Adrenal gland (tissue), 19 donors: ENCODE data around the gene EVPL. TPM values are rescaled to one million over a fixed set of nuclear protein-coding genes. Genes with fewer than 3 reads are reported as not detected.

ENCODE experiments used
- DNase-seq, 7 donors: peaks; one replicate each; pipeline ENCODE4 v3.0.0-alpha.2; 2019 to 2020
- H3K27ac ChIP-seq, 5 donors: fragments of 200-600 bp; sonication (generic) in 4 of 5; 1 replicate in 3 of 5; 2 replicates in 2 of 5; pipeline versions ENCODE4 v1.5.1 to v1.8.0; 2016 to 2020; ENCODE audit warnings: mild to moderate bottlenecking in 1 of 5
- H3K27me3 ChIP-seq: fragments of 200-600 bp; 2 replicates; pipeline ENCODE4 v1.8.0; 2021
- H3K36me3 ChIP-seq, 2 donors: fragments of 200-600 bp; replicated peaks in 1 of 2; 1 replicate in 1 of 2; 2 replicates in 1 of 2; pipeline versions ENCODE4 v1.5.1 to v1.8.0; 2018 to 2022
- H3K4me1 ChIP-seq, 2 donors: fragments of 200-600 bp; replicated peaks in 1 of 2; 1 replicate in 1 of 2; 2 replicates in 1 of 2; pipeline versions ENCODE4 v1.5.1 to v1.8.0; 2018 to 2021
- H3K4me3 ChIP-seq, 4 donors: fragments of 200-600 bp; sonication (generic) in 3 of 4; one replicate each; pipeline ENCODE4 v1.5.1; 2016 to 2018
- H3K9me3 ChIP-seq, 3 donors: fragments of 200-600 bp; sonication (generic) in 1 of 3; replicated peaks in 1 of 3; 1 replicate in 2 of 3; 2 replicates in 1 of 3; pipeline versions ENCODE4 v1.5.1 to v1.8.0; 2016 to 2021
- CTCF ChIP-seq, 6 experiments: fragments of 450-650 bp in 4 of 6; fragments of 200-600 bp in 2 of 6; sonication (generic) in 1 of 6; IDR thresholded peaks; 1 replicate in 5 of 6; 2 replicates in 1 of 6; pipeline versions ENCODE4 v1.5.1 to v1.8.0; 2016 to 2021; ENCODE audit warnings: antibody characterized with exemption in 6 of 6, mild to moderate bottlenecking in 2 of 6, moderate library complexity in 1 of 6
- POLR2A ChIP-seq, 2 donors: fragments of 450-650 bp; IDR thresholded peaks; one replicate each; pipeline ENCODE4 v1.6.1; 2017; ENCODE audit warnings: antibody characterized with exemption in 2 of 2, mild to moderate bottlenecking in 2 of 2, moderate library complexity in 1 of 2
- WGBS, 4 donors: extraction: QIAGEN DNeasy Blood & Tissue Kit in 2 of 4; methylation state at CpG; one replicate each; pipeline versions ENCODE4 v1.1.5 to v1.1.7; 2013 to 2017; 5-methylcytosine and 5-hydroxymethylcytosine counted together
- intact Hi-C, 2 donors: fragments of 100-400 bp; cut with DNase I; formaldehyde crosslinking; loops; one replicate each; pipeline versions ENCODE4 v1.14.1 to v1.15.0; 2022 to 2023
- long read RNA-seq, 10 donors: library from polyadenylated mRNA in 3 of 10; unstranded in 2 of 10; stranded (forward) in 1 of 10; transcript quantifications; one replicate each; pipeline ENCODE4 v2.0.0 and lab custom pipeline, GENCODE V29; 2021 to 2026
- polyA plus RNA-seq, 3 donors: library from polyadenylated mRNA; stranded (reverse); fragments of 200-250 nt in 2 of 3; fragments of 350-450 nt in 1 of 3; fragmentation: Illumina TruSeq in 1 of 3; extraction: RNeasy Lipid Tissue Mini Kit (QIAGEN cat#74804) in 1 of 3; gene quantifications; one replicate each; pipeline ENCODE4 v1.2.3, GENCODE V29; 2013 to 2014
- total RNA-seq, 9 donors: library from RNA; depleted of rRNA in 4 of 9; stranded (reverse); fragments of >200 nt in 4 of 9; fragments of 120-200 nt in 1 of 9; fragmentation: NEBNext Ultra II Directional in 1 of 9; extraction: Animal tissue kit (Norgen Biotek cat#: 25700) in 1 of 9; gene quantifications; one replicate each; pipeline versions ENCODE4 v1.1.0 to v1.2.4, GENCODE V29; 2013 to 2023
- donor health status: healthy with polysubstance abuse.
- donor health status: Bipolar disorder and iron deficiency.
- donor health status: DM: yes; HTN: yes; CAD: no.
- donor health status: DM: no; HTN: no; CAD: no.
- donor health status: DM: no; HTN: no; CAD: no.
- donor health status: DM: yes; HTN: yes; CAD: no.

EVPL gene
- total RNA-seq = 1 to 10 TPM in 1 of 9 donors, under 1 TPM in 6, not detected in 2; under 0.01 to 1.8 (median 0.27) TPM
- polyA plus RNA-seq = under 1 TPM; 0.02 to 0.64 (median 0.61) TPM
- long read RNA-seq, donor 1 = 0 reads
- long read RNA-seq, donor 2, partial matches to known transcripts = 13 of 13 reads
- long read RNA-seq, donor 2, other reads (novel, unspliced or antisense) = 0 of 13 reads
- long read RNA-seq, donor 3 = 0 reads
- long read RNA-seq, donor 4 = 0 reads
- long read RNA-seq, donor 5 = 0 reads
- long read RNA-seq, donor 6, partial matches to known transcripts = 0 of 1 reads
- long read RNA-seq, donor 6, other reads (novel, unspliced or antisense) = 1 of 1 reads
- long read RNA-seq, donor 7 = 0 reads
- long read RNA-seq, donor 8 = 0 reads
- long read RNA-seq, donor 9 = 0 reads
- long read RNA-seq, donor 10 = 0 reads

DNA sequence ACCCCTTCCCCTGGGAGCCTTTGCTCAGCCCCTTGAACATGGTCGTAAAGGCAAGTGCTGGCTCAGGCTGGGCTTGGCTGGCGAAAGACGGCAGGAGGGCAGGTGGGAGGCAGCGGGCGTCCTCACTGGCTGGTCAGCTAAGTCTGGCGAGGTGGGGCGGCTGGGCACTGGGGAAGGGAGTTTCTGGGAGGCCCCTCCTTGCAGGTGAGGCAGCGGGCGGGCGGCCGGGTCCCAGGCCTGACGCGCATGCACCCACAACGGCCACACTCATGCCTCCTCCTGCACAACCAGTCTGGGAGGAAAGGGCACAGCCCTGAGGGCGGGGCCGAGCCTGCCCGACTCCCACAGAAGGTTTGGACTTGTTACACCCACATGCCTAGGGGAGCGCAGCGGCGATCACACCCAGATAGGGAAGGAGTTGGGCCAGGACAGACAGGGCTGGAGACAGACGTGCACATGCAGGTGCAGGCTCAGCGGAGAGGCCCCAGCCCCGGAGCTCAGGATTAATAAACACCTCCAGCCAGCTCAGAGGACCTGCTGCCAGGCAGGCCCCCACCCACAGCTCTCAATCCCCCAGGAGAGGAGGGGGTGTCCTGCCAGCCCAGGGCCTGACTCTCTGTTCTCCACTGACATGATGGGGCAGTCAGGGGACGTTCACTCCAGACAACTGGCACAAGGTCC is at the start of gene EVPL:
Gene EVPL, minus strand, starts transcription at position 148 of the 681 bp plus-strand sequence. Its CDS starts 108 bp downstream, at position 40.
- Histone ChIP-seq H3K27me3 (no peaks in the 10 kb centered on the region), H3K36me3 (no peaks in the 10 kb centered on the region), H3K9me3 (no peaks in the 10 kb centered on the region), H3K27ac (no peak within 1 kb of the TSS), H3K4me3 (no peak within 1 kb of the TSS), H3K4me1 (peaks cover under 1 to 11% of the 10 kb centered on the region in 2 donors)
- intact Hi-C loops = no loop called here
- 80 to 90% (median 86%) methylated on average over 7 to 24 of the region's 24 CpGs for WGBS, 4 donors
- no peak for TF ChIP-seq POLR2A (IDR thresholded peaks at IDR 0.05)
- no peak for TF ChIP-seq CTCF (IDR thresholded peaks at IDR 0.05)
- DNase-seq = no peak

GRCh38 chr17:76076146-76076764 is 49.1 kb upstream of the EVPL start:
- no peak for DNase-seq
- Histone ChIP-seq H3K27ac (no peak overlapping the region), H3K27me3 (peaks cover 62% of the 10 kb centered on the region), H3K36me3 (no peaks in the 10 kb centered on the region), H3K4me1 (peaks cover 9 to 10% of the 10 kb centered on the region in 2 donors), H3K4me3 (no peak overlapping the region), H3K9me3 (no peaks in the 10 kb centered on the region)
- TF ChIP-seq CTCF (IDR thresholded peaks at IDR 0.05) (no peak), POLR2A (IDR thresholded peaks at IDR 0.05) (no peak)
- WGBS, 4 donors = 3 to 15% (median 4%) methylated on average over 4 to 41 of the region's 41 CpGs
- intact Hi-C loops = no loop called here

DNA sequence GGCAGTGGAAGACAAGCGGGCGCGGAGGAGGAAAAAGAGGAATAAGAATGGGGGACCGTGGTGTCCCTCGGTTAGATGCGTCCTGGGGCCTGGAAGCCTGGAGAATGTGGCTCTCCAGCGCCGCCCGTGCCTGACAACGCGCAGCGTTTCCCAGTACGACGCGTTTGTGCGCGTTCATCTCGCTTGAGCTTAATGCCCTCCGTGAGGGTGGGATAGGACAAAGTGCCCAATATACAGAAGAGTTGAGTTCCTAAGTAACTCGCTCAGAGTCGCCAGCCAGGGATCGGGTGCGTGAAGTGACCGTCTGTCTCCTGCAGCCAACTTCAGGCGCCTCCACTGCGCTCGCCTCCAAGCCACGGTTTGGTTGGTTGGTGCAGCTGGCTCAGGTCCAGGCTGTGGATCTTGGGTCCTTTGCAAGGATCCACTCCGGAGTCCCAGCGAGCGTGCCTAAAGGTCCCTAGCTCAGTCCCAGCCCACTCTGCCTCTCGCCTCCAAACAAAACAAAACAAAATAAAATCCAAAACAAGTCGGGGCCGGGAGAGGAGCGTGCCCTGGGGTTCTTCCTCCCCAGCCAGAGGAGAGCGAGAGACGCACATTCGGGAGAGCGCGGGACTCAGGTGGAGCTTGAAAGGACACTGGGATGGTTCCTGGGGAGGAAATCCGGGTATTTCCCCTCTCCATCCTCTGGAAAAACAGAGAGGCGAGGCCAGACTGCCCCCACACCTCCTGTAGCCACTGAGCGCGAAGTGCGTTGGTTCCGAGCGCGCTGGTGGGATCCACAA is 48.4 kb upstream of the EVPL start:
- TF ChIP-seq CTCF (IDR thresholded peaks at IDR 0.05) (no peak), POLR2A (IDR thresholded peaks at IDR 0.05) (no peak)
- H3K4me3 ChIP-seq = no peak overlapping the region
- H3K9me3 ChIP-seq = no peaks in the 10 kb centered on the region
- WGBS, 4 donors = 3 to 5% (median 4%) methylated on average over 34 to 48 of the region's 48 CpGs
- DNase-seq = no peak
- no peak overlapping the region for H3K27ac ChIP-seq
- H3K27me3 ChIP-seq = peaks cover 62% of the 10 kb centered on the region
- H3K36me3 ChIP-seq = no peaks in the 10 kb centered on the region
- peaks cover 16 to 17% of the 10 kb centered on the region in 2 donors for H3K4me1 ChIP-seq
- intact Hi-C loops = no loop called here
